ENCODE results near the gene PPP2R2D.
"Not testable (repeated sequence)": the region's sequence is repeated elsewhere in the genome, so short reads cannot be mapped to it uniquely, and the experiment has no call there.

DNA sequence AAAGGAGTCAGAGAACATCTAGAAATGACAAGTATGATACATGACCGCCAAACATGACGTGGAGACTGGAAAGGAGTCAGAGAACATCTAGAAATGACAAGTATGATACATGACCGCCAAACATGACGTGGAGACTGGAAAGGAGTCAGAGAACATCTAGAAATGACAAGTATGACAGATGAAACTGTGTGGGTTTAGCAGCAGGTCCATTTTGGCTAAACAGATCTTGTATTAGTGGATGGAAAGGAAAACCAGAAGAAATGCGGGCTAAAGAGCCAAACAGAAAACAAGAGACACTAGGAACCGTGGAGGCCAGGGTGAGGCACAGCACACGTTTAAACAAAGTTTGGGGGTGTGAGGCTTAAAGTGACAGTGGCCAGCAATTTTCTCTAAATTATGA is 49.1 kb downstream of the PPP2R2D start:
- TF ChIP-seq ARNT (IDR thresholded peaks at IDR 0.05); NFRKB (IDR thresholded peaks at IDR 0.05); ELF4 (IDR thresholded peaks at IDR 0.05); SP1 (IDR thresholded peaks at IDR 0.05); BHLHE40 (IDR thresholded peaks at IDR 0.05; ENCODE audit: borderline replicate concordance); L3MBTL2 (conservative IDR thresholded peaks at IDR 0.05); SUZ12 (IDR thresholded peaks at IDR 0.05); FOXK2 (IDR thresholded peaks at IDR 0.05); HDGF (IDR thresholded peaks at IDR 0.05; ENCODE audit: borderline replicate concordance); CTBP1 (IDR thresholded peaks at IDR 0.05; ENCODE audit: borderline replicate concordance); FOXM1 (IDR thresholded peaks at IDR 0.05; ENCODE audit: borderline replicate concordance): not testable (repeated sequence)
- TF ChIP-seq, protein P1, sequence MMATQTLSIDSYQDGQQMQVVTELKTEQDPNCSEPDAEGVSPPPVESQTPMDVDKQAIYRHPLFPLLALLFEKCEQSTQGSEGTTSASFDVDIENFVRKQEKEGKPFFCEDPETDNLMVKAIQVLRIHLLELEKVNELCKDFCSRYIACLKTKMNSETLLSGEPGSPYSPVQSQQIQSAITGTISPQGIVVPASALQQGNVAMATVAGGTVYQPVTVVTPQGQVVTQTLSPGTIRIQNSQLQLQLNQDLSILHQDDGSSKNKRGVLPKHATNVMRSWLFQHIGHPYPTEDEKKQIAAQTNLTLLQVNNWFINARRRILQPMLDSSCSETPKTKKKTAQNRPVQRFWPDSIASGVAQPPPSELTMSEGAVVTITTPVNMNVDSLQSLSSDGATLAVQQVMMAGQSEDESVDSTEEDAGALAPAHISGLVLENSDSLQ (IDR thresholded peaks at IDR 0.05), result not testable (repeated sequence)
